HEK293 (cell line): ENCODE data around the gene PIK3R1.

Source experiments
- CTCF ChIP-seq: fragments of 450-650 bp; formaldehyde crosslinking; IDR thresholded peaks from 2 replicates; pipeline ENCODE4 v1.5.1; 2016; ENCODE audit warnings: missing biosample characterization, missing genetic modification characterization
- REST ChIP-seq: fragments of 450-650 bp; formaldehyde crosslinking; IDR thresholded peaks from 2 replicates; pipeline ENCODE4 v1.5.1; 2016; ENCODE audit warnings: missing biosample characterization, missing genetic modification characterization
- SP2 ChIP-seq: fragments of 450-650 bp; formaldehyde crosslinking; IDR thresholded peaks from 2 replicates; pipeline ENCODE4 v1.5.1; 2016; ENCODE audit warnings: missing biosample characterization, missing genetic modification characterization
- ZBTB7A ChIP-seq: fragments of 450-650 bp; formaldehyde crosslinking; IDR thresholded peaks from 2 replicates; pipeline ENCODE4 v1.5.1; 2016; ENCODE audit warnings: low read depth, missing biosample characterization, missing genetic modification characterization
- ZNF274 ChIP-seq, 2 experiments: fragments of 200-500 bp in 1 of 2; fragments of 450-650 bp in 1 of 2; sonication (Bioruptor generic) in 1 of 2; formaldehyde crosslinking in 1 of 2; IDR thresholded peaks; 2 replicates each; pipeline versions ENCODE4 v1.5.1 to v1.6.1; 2014 to 2016; ENCODE audit warnings: borderline replicate concordance in 1 of 2, inconsistent platforms in 1 of 2, low read length in 1 of 2, missing biosample characterization in 1 of 2, missing genetic modification characterization in 1 of 2
- ZNF302 ChIP-seq: fragments of 450-650 bp; formaldehyde crosslinking; IDR thresholded peaks from 2 replicates; pipeline ENCODE4 v1.5.1; 2016; ENCODE audit warnings: missing biosample characterization, missing genetic modification characterization, low read depth
- ZNF335 ChIP-seq: fragments of 450-650 bp; formaldehyde crosslinking; conservative IDR thresholded peaks from 2 replicates; pipeline ENCODE4 v1.5.1; 2016; ENCODE audit warnings: missing biosample characterization, missing genetic modification characterization
- ZNF416 ChIP-seq: fragments of 450-650 bp; formaldehyde crosslinking; IDR thresholded peaks from 2 replicates; pipeline ENCODE4 v1.5.1; 2016; ENCODE audit warnings: missing biosample characterization, missing genetic modification characterization
- ZNF76 ChIP-seq: fragments of 450-650 bp; formaldehyde crosslinking; IDR thresholded peaks from 2 replicates; pipeline ENCODE4; 2016; ENCODE audit warnings: low read depth, missing biosample characterization, missing genetic modification characterization, borderline replicate concordance
- TF ChIP-seq, protein P1 (sequence below): fragments of 450-650 bp; formaldehyde crosslinking; IDR thresholded peaks from 2 replicates; pipeline ENCODE4 v1.5.1; 2016; ENCODE audit warnings: missing biosample characterization, missing genetic modification characterization
- TF ChIP-seq, protein P2 (sequence below): fragments of 450-650 bp; formaldehyde crosslinking; IDR thresholded peaks from 2 replicates; pipeline ENCODE4 v1.5.1; 2016; ENCODE audit warnings: missing biosample characterization, missing genetic modification characterization

DNA sequence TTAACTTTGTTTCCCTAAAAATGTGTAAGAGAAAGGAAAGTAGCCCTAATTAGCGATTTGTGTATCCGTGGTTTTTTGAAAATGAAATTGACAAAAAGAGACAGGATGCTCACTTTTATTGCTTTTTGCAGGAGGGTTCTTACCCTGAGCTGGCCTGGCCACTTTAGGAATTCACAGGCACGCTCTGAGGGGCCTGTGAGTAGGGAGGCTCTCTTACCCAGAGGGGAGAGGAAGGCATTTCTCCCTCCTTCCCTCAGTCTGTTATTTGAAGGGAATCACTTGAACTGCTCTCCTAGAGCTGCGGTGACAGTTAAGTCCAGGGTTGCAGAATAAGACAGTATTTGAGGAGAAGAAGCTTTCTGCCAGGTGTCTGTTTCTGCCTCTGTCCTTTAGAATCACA, 16.7 kb downstream of the PIK3R1 start:
- TF ChIP-seq ZNF76 (no peak), ZNF416 (tag by site-specific recombination) (no peak), ZNF335 (no peak), REST (tag by site-specific recombination) (no peak), ZBTB7A (tag by site-specific recombination) (no peak), ZNF274 (IDR thresholded peaks at IDR 0.05; ENCODE audit: low read length) (no peak), ZNF274 (tag by site-specific recombination; IDR thresholded peaks at IDR 0.05; ENCODE audit: borderline replicate concordance) (no peak), CTCF (tag by site-specific recombination) (no peak), ZNF302 (tag by site-specific recombination) (no peak), SP2 (tag by site-specific recombination) (no peak)
- TF ChIP-seq, protein P1, sequence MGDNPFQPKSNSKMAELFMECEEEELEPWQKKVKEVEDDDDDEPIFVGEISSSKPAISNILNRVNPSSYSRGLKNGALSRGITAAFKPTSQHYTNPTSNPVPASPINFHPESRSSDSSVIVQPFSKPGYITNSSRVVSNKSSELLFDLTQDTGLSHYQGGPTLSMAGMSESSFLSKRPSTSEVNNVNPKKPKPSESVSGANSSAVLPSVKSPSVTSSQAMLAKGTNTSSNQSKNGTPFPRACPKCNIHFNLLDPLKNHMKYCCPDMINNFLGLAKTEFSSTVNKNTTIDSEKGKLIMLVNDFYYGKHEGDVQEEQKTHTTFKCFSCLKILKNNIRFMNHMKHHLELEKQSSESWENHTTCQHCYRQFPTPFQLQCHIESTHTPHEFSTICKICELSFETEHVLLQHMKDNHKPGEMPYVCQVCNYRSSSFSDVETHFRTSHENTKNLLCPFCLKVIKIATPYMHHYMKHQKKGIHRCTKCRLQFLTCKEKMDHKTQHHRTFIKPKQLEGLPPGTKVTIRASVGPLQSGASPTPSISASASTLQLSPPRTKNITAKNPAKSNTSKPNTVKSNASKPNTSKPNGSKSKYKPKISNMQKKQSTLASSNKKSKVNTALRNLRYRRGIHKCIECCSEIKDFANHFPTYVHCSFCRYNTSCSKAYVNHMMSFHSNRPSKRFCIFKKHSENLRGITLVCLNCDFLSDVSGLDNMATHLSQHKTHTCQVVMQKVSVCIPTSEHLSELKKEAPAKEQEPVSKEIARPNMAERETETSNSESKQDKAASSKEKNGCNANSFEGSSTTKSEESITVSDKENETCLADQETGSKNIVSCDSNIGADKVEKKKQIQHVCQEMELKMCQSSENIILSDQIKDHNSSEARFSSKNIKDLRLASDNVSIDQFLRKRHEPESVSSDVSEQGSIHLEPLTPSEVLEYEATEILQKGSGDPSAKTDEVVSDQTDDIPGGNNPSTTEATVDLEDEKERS (tag by site-specific recombination) = no peak
- TF ChIP-seq, protein P2, sequence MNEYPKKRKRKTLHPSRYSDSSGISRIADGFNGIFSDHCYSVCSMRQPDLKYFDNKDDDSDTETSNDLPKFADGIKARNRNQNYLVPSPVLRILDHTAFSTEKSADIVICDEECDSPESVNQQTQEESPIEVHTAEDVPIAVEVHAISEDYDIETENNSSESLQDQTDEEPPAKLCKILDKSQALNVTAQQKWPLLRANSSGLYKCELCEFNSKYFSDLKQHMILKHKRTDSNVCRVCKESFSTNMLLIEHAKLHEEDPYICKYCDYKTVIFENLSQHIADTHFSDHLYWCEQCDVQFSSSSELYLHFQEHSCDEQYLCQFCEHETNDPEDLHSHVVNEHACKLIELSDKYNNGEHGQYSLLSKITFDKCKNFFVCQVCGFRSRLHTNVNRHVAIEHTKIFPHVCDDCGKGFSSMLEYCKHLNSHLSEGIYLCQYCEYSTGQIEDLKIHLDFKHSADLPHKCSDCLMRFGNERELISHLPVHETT = no peak
